Psoas muscle (tissue), 8 donors: ENCODE data around the gene SEMA4D. TPM values are rescaled to one million over a fixed set of nuclear protein-coding genes. Genes with fewer than 3 reads are reported as not detected.

Experiments used
- ATAC-seq, 4 donors: fragments of 200-7000 bp; cut with Tn5 transposase; one replicate each; pipeline ENCODE4 v1.9.1; 2020; ENCODE audit warnings: moderate library complexity in 3 of 4, mild to moderate bottlenecking in 2 of 4
- DNase-seq, 2 donors: peaks; one replicate each; pipeline ENCODE4 v3.0.0-alpha.2; 2020
- H3K27ac ChIP-seq: fragments of 200-600 bp; one replicate; pipeline ENCODE4 v1.8.0; 2022
- H3K27me3 ChIP-seq, 3 donors: fragments of 200-600 bp in 1 of 3; one replicate each; pipeline versions ENCODE4 v1.6.1 to v1.8.0; 2013 to 2022; ENCODE audit warnings: low read length in 2 of 3, mild to moderate bottlenecking in 2 of 3, moderate library complexity in 1 of 3; ENCODE audit not compliant: insufficient read depth in 3 of 3
- H3K36me3 ChIP-seq, 2 donors: fragments of 200-600 bp in 1 of 2; one replicate each; pipeline versions ENCODE4 v1.6.1 to v1.8.0; 2013 to 2022; ENCODE audit warnings: low read depth in 1 of 2, mild to moderate bottlenecking in 1 of 2, moderate library complexity in 1 of 2; ENCODE audit not compliant: insufficient read depth in 1 of 2
- H3K4me1 ChIP-seq: fragments of 200-600 bp; one replicate; pipeline ENCODE4 v1.8.0; 2022
- H3K4me3 ChIP-seq: fragments of 200-600 bp; one replicate; pipeline ENCODE4 v1.8.0; 2022; ENCODE audit warnings: mild to moderate bottlenecking
- H3K9me3 ChIP-seq: fragments of 200-600 bp; one replicate; pipeline ENCODE4 v1.8.0; 2022
- WGBS, 3 donors: extraction: QIAGEN DNeasy Blood & Tissue Kit; methylation state at CpG; one replicate each; pipeline versions ENCODE4 v1.1.6 to v1.1.7; 2013; 5-methylcytosine and 5-hydroxymethylcytosine counted together
- intact Hi-C, 2 donors: fragments of 100-400 bp; cut with DNase I; formaldehyde crosslinking; loops; one replicate each; pipeline versions ENCODE4 v1.11.0 to v1.14.2; 2022
- polyA plus RNA-seq, 3 donors: library from polyadenylated mRNA; stranded (reverse); fragments of 200-250 nt; gene quantifications; one replicate each; pipeline ENCODE4 v1.2.3, GENCODE V29; 2013
- total RNA-seq, 4 donors: library from RNA; stranded (reverse); fragmentation: NEBNext Ultra II Directional in 2 of 4; extraction: Animal tissue kit (Norgen Biotek cat#: 25700) in 2 of 4; gene quantifications; one replicate each; pipeline versions ENCODE4 v1.2.1 to v1.2.4, GENCODE V29; 2021 to 2023
- TF ChIP-seq, protein P1 (sequence below): fragments of 200-600 bp; IDR thresholded peaks from one replicate; pipeline ENCODE4 v1.8.0; 2022; ENCODE audit warnings: antibody characterized with exemption
- donor health status: healthy with polysubstance abuse.
- donor health status: DM: no; HTN: no; CAD: no; lungs with moderate emphysema.
- donor health status: Bipolar disorder and iron deficiency.
- donor health status: healthy.
- donor health status: DM: yes; HTN: yes; CAD: no.
- donor health status: DM: no; HTN: no; CAD: no.
- donor health status: DM: no; HTN: no; CAD: no.
- donor health status: DM: yes; HTN: yes; CAD: no.

Gene SEMA4D
- total and polyA plus RNA-seq, 7 donors, result 9.3 to 111 (median 32.1) TPM

DNA sequence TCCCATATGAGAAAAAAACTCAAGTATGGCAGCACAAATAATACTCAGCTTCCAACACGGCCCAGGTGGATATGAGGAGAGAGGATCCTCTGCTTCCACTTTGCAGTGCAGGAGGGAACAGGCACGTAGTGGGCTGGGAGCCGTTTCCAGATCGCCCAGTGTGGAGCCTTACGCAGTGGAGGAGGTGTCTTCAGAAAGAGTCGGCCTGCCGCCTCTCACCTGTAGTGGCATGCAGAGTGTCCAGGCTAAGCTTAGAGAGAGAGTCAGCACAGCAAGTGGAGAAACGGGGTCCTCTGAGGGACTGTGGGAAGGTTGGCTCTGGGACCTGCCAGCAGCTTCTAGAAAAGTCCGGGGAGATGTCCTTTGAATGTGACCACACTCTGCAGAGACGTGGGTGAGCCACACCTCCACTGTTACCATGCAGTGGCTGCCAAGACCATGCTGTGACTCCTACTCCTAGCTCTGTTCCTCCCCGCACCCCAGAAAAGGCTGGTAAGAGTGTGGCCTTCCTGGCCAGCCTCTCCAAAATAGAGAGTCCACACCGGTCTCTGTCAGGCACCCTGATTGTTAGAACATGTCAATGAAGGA is 3.5 kb upstream of the SEMA4D start:
- DNase-seq (no peak), ATAC-seq (no peak)
- Histone ChIP-seq H3K36me3 (no peaks in the 10 kb centered on the region), H3K4me1 (peaks cover 5% of the 10 kb centered on the region), H3K4me3 (no peak overlapping the region), H3K27ac (no peak overlapping the region), H3K27me3 (no peaks in the 10 kb centered on the region), H3K9me3 (no peaks in the 10 kb centered on the region)
- TF ChIP-seq, protein P1, sequence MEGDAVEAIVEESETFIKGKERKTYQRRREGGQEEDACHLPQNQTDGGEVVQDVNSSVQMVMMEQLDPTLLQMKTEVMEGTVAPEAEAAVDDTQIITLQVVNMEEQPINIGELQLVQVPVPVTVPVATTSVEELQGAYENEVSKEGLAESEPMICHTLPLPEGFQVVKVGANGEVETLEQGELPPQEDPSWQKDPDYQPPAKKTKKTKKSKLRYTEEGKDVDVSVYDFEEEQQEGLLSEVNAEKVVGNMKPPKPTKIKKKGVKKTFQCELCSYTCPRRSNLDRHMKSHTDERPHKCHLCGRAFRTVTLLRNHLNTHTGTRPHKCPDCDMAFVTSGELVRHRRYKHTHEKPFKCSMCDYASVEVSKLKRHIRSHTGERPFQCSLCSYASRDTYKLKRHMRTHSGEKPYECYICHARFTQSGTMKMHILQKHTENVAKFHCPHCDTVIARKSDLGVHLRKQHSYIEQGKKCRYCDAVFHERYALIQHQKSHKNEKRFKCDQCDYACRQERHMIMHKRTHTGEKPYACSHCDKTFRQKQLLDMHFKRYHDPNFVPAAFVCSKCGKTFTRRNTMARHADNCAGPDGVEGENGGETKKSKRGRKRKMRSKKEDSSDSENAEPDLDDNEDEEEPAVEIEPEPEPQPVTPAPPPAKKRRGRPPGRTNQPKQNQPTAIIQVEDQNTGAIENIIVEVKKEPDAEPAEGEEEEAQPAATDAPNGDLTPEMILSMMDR, result no peak
- 81 to 85% (median 83%) methylated on average over 12 of the region's 12 CpGs for WGBS, 3 donors
- intact Hi-C loops, result no loop called here

DNA sequence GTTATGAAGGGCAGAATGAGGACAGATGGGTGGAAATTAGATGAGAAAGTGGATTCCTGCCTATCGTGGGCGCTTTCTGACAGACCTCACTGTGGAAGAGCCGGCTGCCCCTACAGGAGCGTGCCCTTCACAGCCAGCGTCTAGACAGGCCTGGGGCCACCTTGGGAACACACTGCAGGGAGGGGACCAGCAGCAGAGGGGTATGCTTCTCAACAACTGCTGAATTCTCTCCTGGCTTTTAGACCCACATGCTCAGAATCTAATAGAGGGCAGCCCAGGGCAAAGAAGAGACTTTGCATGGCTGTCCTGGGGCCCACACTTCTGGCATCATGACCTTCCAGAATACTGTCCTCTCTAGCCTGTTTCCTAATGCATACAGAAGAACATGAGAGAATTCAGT is 2.1 kb upstream of the SEMA4D start:
- TF ChIP-seq, protein P1, result no peak
- ATAC-seq, result no peak
- Histone ChIP-seq H3K36me3 (no peaks in the 10 kb centered on the region), H3K9me3 (no peaks in the 10 kb centered on the region), H3K4me1 (peaks cover 19% of the 10 kb centered on the region), H3K27ac (no peak overlapping the region), H3K4me3 (no peak overlapping the region), H3K27me3 (no peaks in the 10 kb centered on the region)
- intact Hi-C loops, result no loop called here
- 85 to 87% (median 86%) methylated on average over 5 of the region's 5 CpGs for WGBS, 3 donors
- DNase-seq, result no peak

DNA sequence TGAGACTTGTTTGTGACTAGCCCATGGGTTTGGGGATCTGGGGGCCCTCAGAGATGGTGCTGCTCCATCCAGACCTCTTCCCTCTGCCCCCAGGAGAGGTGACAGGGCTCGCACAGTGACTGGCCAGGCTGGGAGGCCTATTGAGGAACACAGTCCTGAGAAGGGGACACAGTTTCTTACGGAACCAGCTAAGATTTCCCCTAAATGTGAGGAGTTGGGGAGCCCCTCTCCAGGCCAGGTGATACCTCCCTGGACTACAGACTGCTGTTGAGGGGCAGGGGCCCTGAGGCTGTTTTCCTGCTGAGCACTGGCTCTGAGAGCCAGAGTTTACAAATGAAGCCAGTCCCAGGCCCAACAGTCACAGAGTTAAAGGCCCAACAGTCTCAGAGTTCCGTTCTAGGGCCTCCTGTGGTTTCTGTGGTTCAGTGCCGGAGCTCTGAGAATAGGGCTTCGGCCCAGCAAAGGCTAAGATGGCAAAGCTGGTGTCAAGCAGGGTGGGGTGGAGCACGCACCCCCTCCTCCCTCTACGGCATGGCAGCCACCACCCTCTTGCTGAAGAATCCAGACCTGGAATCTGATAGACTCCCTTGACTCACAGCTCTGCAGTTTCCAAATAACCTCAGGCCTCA is 1.1 kb upstream of the SEMA4D start:
- intact Hi-C loops, result loop anchor here in 1 of 2 donors (5.0 kb wide), 2 partner anchors 48 to 112 kb away; no protein-coding TSS in a partner anchor
- H3K36me3 ChIP-seq, result no peaks in the 10 kb centered on the region
- DNase-seq, result no peak
- H3K9me3 ChIP-seq, result no peaks in the 10 kb centered on the region
- TF ChIP-seq, protein P1, result no peak
- WGBS, 3 donors, result 86 to 94% (median 89%) methylated on average over 7 of the region's 7 CpGs
- ATAC-seq, result peak in 1 of 4 donors; percentile 8
- H3K4me3 ChIP-seq, result no peak overlapping the region
- peaks cover 30% of the 10 kb centered on the region for H3K4me1 ChIP-seq
- H3K27ac ChIP-seq, result peak overlapping the region; percentile 58
- no peaks in the 10 kb centered on the region for H3K27me3 ChIP-seq

DNA sequence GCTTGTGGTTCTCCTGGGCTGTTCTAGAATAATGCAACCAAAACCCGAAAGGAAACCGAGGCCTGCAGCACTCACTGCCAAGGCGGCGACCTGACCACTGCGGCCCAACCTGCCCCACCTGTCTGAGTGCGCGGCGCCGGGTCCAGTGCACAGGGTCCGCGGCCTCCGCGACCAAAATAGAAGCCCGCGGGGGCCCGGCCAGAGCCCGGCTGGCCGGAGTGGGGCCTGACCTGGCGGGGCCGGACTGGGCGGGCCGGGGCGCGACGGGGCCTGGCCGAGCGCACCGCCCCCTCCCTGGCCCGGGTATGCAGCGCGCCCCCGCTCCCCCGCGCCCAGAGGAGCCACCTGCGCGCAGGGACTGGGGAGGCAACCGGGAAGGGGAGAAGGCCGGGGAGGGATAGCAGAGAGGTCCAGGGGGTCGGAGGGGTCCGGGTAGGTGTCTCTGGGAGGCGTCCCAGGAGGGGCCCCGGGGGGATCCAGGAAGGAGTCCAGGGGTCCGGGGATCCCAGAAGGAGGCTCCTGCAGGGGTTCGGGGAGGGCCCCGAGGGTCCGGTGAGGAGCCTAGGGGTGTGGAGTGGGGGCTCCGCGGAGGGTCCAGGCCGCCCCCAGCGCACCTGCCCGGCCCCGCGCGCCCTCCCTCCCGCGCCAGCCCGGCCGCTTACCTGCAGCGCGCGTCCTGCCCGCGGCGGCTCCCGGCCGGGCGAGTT is 503 bp downstream of the SEMA4D start:
- TF ChIP-seq, protein P1, result no peak
- H3K27ac ChIP-seq, result peak overlapping the region; percentile 90
- peak overlapping the region; percentile 79 for H3K4me3 ChIP-seq
- H3K9me3 ChIP-seq, result no peaks in the 10 kb centered on the region
- no peaks in the 10 kb centered on the region for H3K27me3 ChIP-seq
- no peaks in the 10 kb centered on the region for H3K36me3 ChIP-seq
- DNase-seq (peak in 1 of 2 donors; percentile 40), ATAC-seq (peak; percentile 58 to 76 (median 70))
- 1 to 2% (median 2%) methylated on average over 23 to 67 of the region's 67 CpGs for WGBS, 3 donors
- peaks cover 41% of the 10 kb centered on the region for H3K4me1 ChIP-seq
- intact Hi-C loops, result loop anchor here in 1 of 2 donors (5.0 kb wide), 2 partner anchors 50 to 110 kb away; no protein-coding TSS in a partner anchor
